ENCODE measurements around the gene IL1R2.

- TF ChIP-seq GATA2 (IDR thresholded peaks at IDR 0.05; ENCODE audit: low read depth, low read length): no peak
- no peak for TF ChIP-seq GATA3 (IDR thresholded peaks at IDR 0.05; ENCODE audit: low read depth, low read length)
Observed at GRCh38 chr2:102025583-102026267, 34.0 kb downstream of the IL1R2 start.

Data from SH-SY5Y (cell line).